ENCODE data around the gene TBC1D20.

Gene TBC1D20

DNA sequence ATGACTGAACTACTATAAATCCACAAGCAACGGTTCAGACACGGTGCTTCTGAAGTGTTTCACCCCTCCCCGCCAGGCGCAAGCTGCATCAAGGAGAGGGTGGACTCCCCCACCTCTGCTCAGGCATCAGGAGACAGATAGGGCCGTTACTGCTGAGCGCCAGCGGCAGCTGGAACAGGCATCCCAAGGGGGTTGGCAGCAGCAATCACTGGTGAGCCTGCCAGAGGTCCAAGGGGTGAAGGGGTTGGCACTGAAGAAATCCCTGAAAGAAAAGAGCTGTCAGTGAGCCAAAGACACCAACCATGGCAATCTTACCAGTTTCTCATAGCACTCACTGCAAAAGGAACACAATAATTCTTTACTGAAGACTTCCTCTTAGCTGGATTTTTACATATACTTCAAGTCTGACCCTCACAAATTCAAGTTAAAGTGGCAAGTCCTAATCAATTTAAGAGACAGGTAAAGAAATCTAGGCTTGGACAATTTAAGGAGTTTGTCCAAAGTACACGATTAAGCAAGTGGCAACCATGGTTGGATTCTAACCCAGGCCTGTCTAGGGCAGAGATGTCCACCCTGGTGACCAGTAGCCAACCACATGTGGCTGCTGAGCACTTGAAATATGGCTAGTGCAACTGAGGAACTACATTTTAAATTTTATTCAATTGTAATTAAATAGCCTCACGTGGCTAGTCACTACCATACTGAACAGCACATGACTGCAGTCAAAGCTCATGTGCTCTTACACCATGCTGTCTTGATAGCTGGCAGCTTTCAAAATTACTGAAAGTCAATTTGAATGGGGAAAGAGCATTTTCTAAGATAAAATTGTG, 21.7 kb upstream of the TBC1D20 start:
- no peaks in the 10 kb centered on the region for H3K4me1 ChIP-seq (ENCODE audit: control insufficient read depth, insufficient read depth, low read depth, low read length)
- H3K14ac ChIP-seq (ENCODE audit: low read length in 2 of 2) = peak overlapping the region in 1 of 2 experiments; percentile 35
- H4K91ac ChIP-seq (ENCODE audit: low read length) = no peak overlapping the region
- peaks cover 15% of the 10 kb centered on the region for H3K79me1 ChIP-seq (replicated peaks; ENCODE audit: low read length, poor library complexity, severe bottlenecking)
- H3K9ac ChIP-seq (ENCODE audit: low read length) = no peak overlapping the region
- H2BK15ac ChIP-seq (ENCODE audit: low read depth, poor library complexity, severe bottlenecking) = no peak overlapping the region
- H3K4ac ChIP-seq (ENCODE audit: low read depth in 1 of 2, low read length in 2 of 2) = no peak overlapping the region
- H3K18ac ChIP-seq (ENCODE audit: low read depth in 1 of 2, low read length in 2 of 2) = no peak overlapping the region
- no peak overlapping the region for H3K4me2 ChIP-seq (ENCODE audit: low read length, poor library complexity, severe bottlenecking)
- no peak overlapping the region for H2BK5ac ChIP-seq (ENCODE audit: low read depth, low read length, poor library complexity, severe bottlenecking)
- no peak for DNase-seq
- no peaks in the 10 kb centered on the region for H3K9me3 ChIP-seq (ENCODE audit: control insufficient read depth, low read length)
- H2BK120ac ChIP-seq (ENCODE audit: low read depth, low read length) = no peak overlapping the region
- peaks cover 26 to 85% of the 10 kb centered on the region in 2 experiments for H3K36me3 ChIP-seq (ENCODE audit: control insufficient read depth in 1 of 2, insufficient read depth in 2 of 2, low read depth in 1 of 2, low read length in 2 of 2)
- H2BK12ac ChIP-seq (ENCODE audit: low read length in 2 of 2) = no peak overlapping the region
- no peak overlapping the region for H2AK5ac ChIP-seq (ENCODE audit: low read length, severe bottlenecking)
- WGBS = 100% methylated on average over 8 of the region's 9 CpGs
- H4K8ac ChIP-seq (ENCODE audit: low read length) = no peak overlapping the region
- no peaks in the 10 kb centered on the region for H3K27me3 ChIP-seq (ENCODE audit: control insufficient read depth in 1 of 2, insufficient read depth in 1 of 2, low read length in 2 of 2)
- H3K4me3 ChIP-seq (ENCODE audit: insufficient read depth in 1 of 2, low read depth in 1 of 2, low read length in 2 of 2) = no peak overlapping the region
- no peak overlapping the region for H3K23ac ChIP-seq (ENCODE audit: low read length in 2 of 2)
- no peak overlapping the region for H3K27ac ChIP-seq (ENCODE audit: low read length, poor library complexity, severe bottlenecking)
- H2AFZ ChIP-seq (ENCODE audit: low read depth, low read length) = no peak overlapping the region

DNA sequence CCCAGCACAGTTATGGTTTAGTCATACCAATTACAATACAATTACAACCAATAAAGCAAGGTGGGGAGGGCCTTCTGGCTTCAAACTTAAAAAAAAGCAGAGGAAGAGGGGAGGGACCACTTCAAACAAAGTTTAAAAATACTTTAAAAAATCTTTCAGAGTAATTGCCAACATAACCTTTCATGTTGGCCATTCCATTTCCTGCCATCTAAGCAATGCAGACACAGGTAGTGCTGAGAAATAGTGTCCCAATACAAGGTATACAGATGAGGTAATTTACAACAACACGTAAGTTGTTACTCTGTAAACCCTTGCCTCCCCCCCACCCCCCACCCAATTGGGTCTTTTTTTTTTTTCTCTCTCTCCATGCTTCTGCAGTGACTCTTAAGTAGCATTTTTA, 18.8 kb upstream of the TBC1D20 start:
- no CpG with 5 or more reads among the region's 1 CpG for WGBS
- no peak overlapping the region for H3K27ac ChIP-seq (ENCODE audit: low read length, poor library complexity, severe bottlenecking)
- H3K4me2 ChIP-seq (ENCODE audit: low read length, poor library complexity, severe bottlenecking) = no peak overlapping the region
- no peak overlapping the region for H2BK120ac ChIP-seq (ENCODE audit: low read depth, low read length)
- no peak overlapping the region for H2BK12ac ChIP-seq (ENCODE audit: low read length in 2 of 2)
- H2BK15ac ChIP-seq (ENCODE audit: low read depth, poor library complexity, severe bottlenecking) = no peak overlapping the region
- no peak overlapping the region for H2AK5ac ChIP-seq (ENCODE audit: low read length, severe bottlenecking)
- H3K4me3 ChIP-seq (ENCODE audit: insufficient read depth in 1 of 2, low read depth in 1 of 2, low read length in 2 of 2) = no peak overlapping the region
- no peak overlapping the region for H2BK5ac ChIP-seq (ENCODE audit: low read depth, low read length, poor library complexity, severe bottlenecking)
- H3K23ac ChIP-seq (ENCODE audit: low read length in 2 of 2) = no peak overlapping the region
- no peak overlapping the region for H3K18ac ChIP-seq (ENCODE audit: low read depth in 1 of 2, low read length in 2 of 2)
- peaks cover 30% of the 10 kb centered on the region for H3K79me1 ChIP-seq (replicated peaks; ENCODE audit: low read length, poor library complexity, severe bottlenecking)
- no peak overlapping the region for H3K9ac ChIP-seq (ENCODE audit: low read length)
- no peaks in the 10 kb centered on the region for H3K27me3 ChIP-seq (ENCODE audit: control insufficient read depth in 1 of 2, insufficient read depth in 1 of 2, low read length in 2 of 2)
- no peak for DNase-seq
- H3K9me3 ChIP-seq (ENCODE audit: control insufficient read depth, low read length) = no peaks in the 10 kb centered on the region
- peaks cover 37 to 61% of the 10 kb centered on the region in 2 experiments for H3K36me3 ChIP-seq (ENCODE audit: control insufficient read depth in 1 of 2, insufficient read depth in 2 of 2, low read depth in 1 of 2, low read length in 2 of 2)
- no peaks in the 10 kb centered on the region for H3K4me1 ChIP-seq (ENCODE audit: control insufficient read depth, insufficient read depth, low read depth, low read length)
- H3K4ac ChIP-seq (ENCODE audit: low read depth in 1 of 2, low read length in 2 of 2) = no peak overlapping the region
- H2AFZ ChIP-seq (ENCODE audit: low read depth, low read length) = no peak overlapping the region
- H3K14ac ChIP-seq (ENCODE audit: low read length in 2 of 2) = no peak overlapping the region
- H4K8ac ChIP-seq (ENCODE audit: low read length) = no peak overlapping the region
- H4K91ac ChIP-seq (ENCODE audit: low read length) = no peak overlapping the region

DNA sequence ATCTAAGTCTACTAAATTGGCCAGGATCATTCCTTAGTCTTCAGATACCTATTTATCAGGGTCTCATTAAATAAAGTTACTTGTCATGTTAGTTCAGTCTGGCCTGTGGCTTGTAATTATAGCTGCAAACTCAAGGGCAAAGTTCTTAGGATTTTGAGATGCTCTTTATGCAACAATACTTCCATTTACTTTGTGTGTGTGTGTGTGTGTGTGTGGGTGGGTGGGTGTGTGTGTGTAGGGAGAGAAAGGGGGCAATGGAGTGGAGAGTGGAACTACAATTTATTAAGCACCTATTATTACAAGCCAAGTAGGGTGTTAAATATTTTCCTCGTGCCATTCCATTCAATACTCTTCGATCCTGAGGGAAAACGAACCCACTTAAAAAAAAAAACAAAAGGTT, 17.7 kb upstream of the TBC1D20 start:
- Histone ChIP-seq H3K4me2 (ENCODE audit: low read length, poor library complexity, severe bottlenecking) (no peak overlapping the region), H2BK5ac (ENCODE audit: low read depth, low read length, poor library complexity, severe bottlenecking) (no peak overlapping the region)
- WGBS = 91% methylated on average over 3 of the region's 3 CpGs

DNA sequence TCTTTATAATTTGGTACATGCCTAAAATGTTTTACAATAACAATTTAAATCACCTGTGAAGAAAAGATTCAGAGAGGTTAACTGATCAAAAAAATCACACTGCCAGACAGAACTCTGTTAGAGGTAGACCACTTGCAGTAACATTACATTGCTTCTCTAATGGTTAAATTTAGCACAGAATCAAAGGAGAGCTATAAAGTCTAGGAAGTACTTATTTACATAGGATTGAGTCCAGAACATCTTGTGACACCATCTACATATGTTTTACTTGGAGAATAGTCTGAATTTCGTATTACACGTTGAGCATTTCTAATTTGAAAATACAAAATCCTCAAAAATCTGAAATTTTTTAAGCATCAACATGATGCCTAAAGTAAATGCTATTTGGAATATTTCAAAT, 17.2 kb upstream of the TBC1D20 start:
- Histone ChIP-seq H3K23ac (ENCODE audit: low read length in 2 of 2) (no peak overlapping the region), H3K9ac (ENCODE audit: low read length) (no peak overlapping the region), H3K27ac (ENCODE audit: low read length, poor library complexity, severe bottlenecking) (no peak overlapping the region), H3K36me3 (ENCODE audit: control insufficient read depth in 1 of 2, insufficient read depth in 2 of 2, low read depth in 1 of 2, low read length in 2 of 2) (peaks cover 40 to 47% of the 10 kb centered on the region in 2 experiments), H3K9me3 (ENCODE audit: control insufficient read depth, low read length) (no peaks in the 10 kb centered on the region), H4K8ac (ENCODE audit: low read length) (no peak overlapping the region), H3K4ac (ENCODE audit: low read depth in 1 of 2, low read length in 2 of 2) (no peak overlapping the region), H3K4me2 (ENCODE audit: low read length, poor library complexity, severe bottlenecking) (no peak overlapping the region), H3K18ac (ENCODE audit: low read depth in 1 of 2, low read length in 2 of 2) (no peak overlapping the region), H3K4me3 (ENCODE audit: insufficient read depth in 1 of 2, low read depth in 1 of 2, low read length in 2 of 2) (no peak overlapping the region), H2BK120ac (ENCODE audit: low read depth, low read length) (no peak overlapping the region), H2BK5ac (ENCODE audit: low read depth, low read length, poor library complexity, severe bottlenecking) (no peak overlapping the region), H4K91ac (ENCODE audit: low read length) (no peak overlapping the region), H2BK15ac (ENCODE audit: low read depth, poor library complexity, severe bottlenecking) (no peak overlapping the region), H3K27me3 (ENCODE audit: control insufficient read depth in 1 of 2, insufficient read depth in 1 of 2, low read length in 2 of 2) (no peaks in the 10 kb centered on the region), H3K79me1 (replicated peaks; ENCODE audit: low read length, poor library complexity, severe bottlenecking) (peaks cover 30% of the 10 kb centered on the region), H2BK12ac (ENCODE audit: low read length in 2 of 2) (no peak overlapping the region), H2AFZ (ENCODE audit: low read depth, low read length) (no peak overlapping the region), H2AK5ac (ENCODE audit: low read length, severe bottlenecking) (no peak overlapping the region), H3K4me1 (ENCODE audit: control insufficient read depth, insufficient read depth, low read depth, low read length) (no peaks in the 10 kb centered on the region), H3K14ac (ENCODE audit: low read length in 2 of 2) (no peak overlapping the region)
- DNase-seq = no peak
- no CpG with 5 or more reads among the region's 2 CpGs for WGBS

More for the DNA sequence above, 17.7 kb upstream of the TBC1D20 start:
- Histone ChIP-seq H3K4ac (ENCODE audit: low read depth in 1 of 2, low read length in 2 of 2) (no peak overlapping the region), H3K18ac (ENCODE audit: low read depth in 1 of 2, low read length in 2 of 2) (no peak overlapping the region), H2AFZ (ENCODE audit: low read depth, low read length) (no peak overlapping the region), H3K4me3 (ENCODE audit: insufficient read depth in 1 of 2, low read depth in 1 of 2, low read length in 2 of 2) (no peak overlapping the region), H4K8ac (ENCODE audit: low read length) (no peak overlapping the region), H4K91ac (ENCODE audit: low read length) (no peak overlapping the region), H2BK120ac (ENCODE audit: low read depth, low read length) (no peak overlapping the region), H3K14ac (ENCODE audit: low read length in 2 of 2) (no peak overlapping the region), H2BK15ac (ENCODE audit: low read depth, poor library complexity, severe bottlenecking) (no peak overlapping the region), H3K27me3 (ENCODE audit: control insufficient read depth in 1 of 2, insufficient read depth in 1 of 2, low read length in 2 of 2) (no peaks in the 10 kb centered on the region), H3K79me1 (replicated peaks; ENCODE audit: low read length, poor library complexity, severe bottlenecking) (peaks cover 30% of the 10 kb centered on the region), H3K36me3 (ENCODE audit: control insufficient read depth in 1 of 2, insufficient read depth in 2 of 2, low read depth in 1 of 2, low read length in 2 of 2) (peaks cover 41 to 50% of the 10 kb centered on the region in 2 experiments), H2BK12ac (ENCODE audit: low read length in 2 of 2) (no peak overlapping the region), H3K9ac (ENCODE audit: low read length) (no peak overlapping the region), H3K27ac (ENCODE audit: low read length, poor library complexity, severe bottlenecking) (no peak overlapping the region), H3K9me3 (ENCODE audit: control insufficient read depth, low read length) (no peaks in the 10 kb centered on the region), H3K23ac (ENCODE audit: low read length in 2 of 2) (no peak overlapping the region), H3K4me1 (ENCODE audit: control insufficient read depth, insufficient read depth, low read depth, low read length) (no peaks in the 10 kb centered on the region), H2AK5ac (ENCODE audit: low read length, severe bottlenecking) (no peak overlapping the region)
- DNase-seq = no peak
